ENCODE results near the gene KIF24.
"Not testable (repeated sequence)": the region's sequence is repeated elsewhere in the genome, so short reads cannot be mapped to it uniquely, and the experiment has no call there.

The KIF24 gene

GRCh38 chr9:34363619-34364351, 34.7 kb upstream of the KIF24 start:
- peak in 1 of 2 experiments; percentile 4 for DNase-seq (ENCODE audit: low read depth in 2 of 2)

DNA sequence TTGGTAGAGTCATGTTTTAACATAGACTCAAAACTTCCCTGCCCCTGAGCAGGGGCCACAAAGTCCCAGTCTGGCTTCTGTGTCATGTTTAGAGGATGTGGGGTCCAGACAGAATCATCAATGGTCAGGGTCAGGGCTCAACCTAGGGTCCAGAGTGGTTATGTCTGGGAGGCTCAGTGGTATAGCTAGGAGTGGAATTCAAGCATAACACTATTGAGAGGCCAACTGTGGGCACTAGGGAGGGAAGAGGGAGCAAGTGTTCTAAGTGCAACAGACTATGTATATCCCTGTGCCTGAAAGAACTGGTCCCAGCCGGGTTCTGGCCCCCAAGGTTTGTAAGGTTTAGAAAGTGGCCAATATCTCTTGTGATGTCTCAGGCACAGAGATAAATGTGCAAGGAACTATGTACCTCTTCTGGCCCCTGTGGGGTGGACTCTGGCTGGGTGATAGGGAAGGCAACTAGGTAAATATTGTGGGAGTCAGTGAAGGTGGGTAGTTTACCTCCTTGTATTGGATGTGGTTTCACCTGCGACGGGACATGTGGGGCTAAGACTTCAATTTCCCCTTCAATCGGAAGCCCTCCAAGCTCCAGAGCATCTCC, 33.6 kb upstream of the KIF24 start:
- no peak for DNase-seq (ENCODE audit: low read depth in 2 of 2)

DNA sequence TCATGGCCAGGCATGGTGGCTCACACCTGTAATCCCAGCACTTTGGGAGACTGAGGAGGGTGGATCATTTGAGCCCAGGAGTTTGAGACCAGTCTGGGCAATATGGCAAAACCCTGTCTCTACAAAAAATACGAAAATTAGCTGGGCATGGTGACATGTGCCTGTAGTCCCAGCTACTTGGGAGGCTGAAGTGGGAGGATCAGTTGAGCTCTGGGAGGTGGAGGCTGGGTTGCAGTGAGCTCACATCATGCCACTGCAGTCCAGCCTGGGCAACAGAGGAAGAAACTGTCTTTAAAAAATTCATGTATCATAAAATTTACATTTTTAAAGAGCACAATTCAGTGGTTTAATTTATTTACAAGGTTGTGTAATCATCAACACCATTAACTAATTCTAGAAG, 23.9 kb upstream of the KIF24 start:
- not testable (repeated sequence) for DNase-seq (ENCODE audit: low read depth in 2 of 2)

- DNase-seq (ENCODE audit: low read depth in 2 of 2) = not testable (repeated sequence)
These were observed 23.1 kb upstream of the KIF24 start for GRCh38 chr9:34352122-34352652.

- no peak for DNase-seq (ENCODE audit: low read depth in 2 of 2)
These were observed 20.3 kb upstream of the KIF24 start for GRCh38 chr9:34349324-34349723.

GRCh38 chr9:34347800-34348158, 18.7 kb upstream of the KIF24 start:
- DNase-seq (ENCODE audit: low read depth in 2 of 2) = no peak

DNA sequence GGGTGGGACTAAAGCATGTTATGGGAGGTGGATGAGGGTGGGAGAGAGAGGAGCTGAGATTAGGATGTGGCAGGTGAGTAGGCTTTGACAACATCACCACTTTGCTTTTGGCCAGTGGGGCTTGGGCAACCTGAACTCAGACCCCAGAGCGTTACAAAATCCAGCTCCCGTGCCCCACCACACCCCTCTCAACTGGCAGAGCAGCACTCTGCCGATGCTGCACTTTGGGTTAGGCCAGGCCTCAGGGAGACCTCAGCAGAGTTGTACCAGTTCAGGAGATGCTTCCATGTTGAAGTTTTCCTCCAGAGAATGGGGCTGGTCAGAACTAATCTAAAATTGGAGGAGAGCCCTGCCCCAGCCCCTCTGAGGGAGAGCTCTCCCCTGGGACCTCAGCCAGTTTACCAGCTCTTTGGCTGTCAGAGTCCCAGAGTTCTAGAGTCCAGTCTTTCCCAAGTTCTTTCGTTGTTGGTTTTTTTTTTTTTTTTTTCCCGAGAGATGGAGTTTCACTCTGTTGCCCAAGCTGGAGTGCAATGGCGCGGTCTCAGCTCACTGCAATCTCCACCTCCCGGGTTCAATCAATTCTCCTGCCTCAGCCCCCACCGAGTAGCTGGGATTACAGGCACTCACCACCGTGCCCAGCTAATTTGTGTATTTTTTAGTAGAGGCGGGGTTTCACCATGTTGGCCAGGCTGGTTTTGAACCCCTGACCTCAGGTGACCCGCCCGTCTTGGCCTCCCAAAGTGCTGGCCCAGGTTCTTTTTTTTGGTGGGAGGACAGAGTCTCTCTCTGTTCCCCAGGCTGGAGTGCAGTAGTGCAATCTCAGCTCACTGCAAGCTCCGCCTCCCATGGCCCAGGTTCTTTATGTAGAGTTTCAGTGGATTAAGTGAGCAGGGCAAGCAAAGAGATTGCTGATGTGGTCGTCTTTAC, 18.1 kb upstream of the KIF24 start:
- DNase-seq (ENCODE audit: low read depth in 2 of 2) = no peak

DNA sequence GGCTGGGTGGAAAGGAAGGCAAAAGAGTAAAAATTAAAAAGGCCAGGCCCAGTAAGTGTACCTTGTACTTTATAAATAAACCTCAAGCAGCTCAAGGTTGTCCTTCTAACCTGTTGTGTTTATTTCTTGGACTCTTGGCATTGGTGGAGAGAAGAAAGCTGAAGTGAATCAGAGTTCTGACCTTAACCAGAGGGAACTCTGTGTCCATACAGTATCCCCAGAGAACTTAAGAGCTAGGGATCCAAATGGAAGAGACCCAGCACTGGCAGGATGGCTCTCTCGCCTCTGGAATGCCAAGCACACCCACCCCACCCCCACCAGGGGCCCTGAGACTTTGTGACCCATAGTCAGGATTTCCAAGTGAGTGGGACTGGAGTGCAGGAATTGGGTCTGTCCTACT, 14.5 kb upstream of the KIF24 start:
- no peak for DNase-seq (ENCODE audit: low read depth in 2 of 2)

GRCh38 chr9:34343090-34343489, 14.0 kb upstream of the KIF24 start:
- DNase-seq (ENCODE audit: low read depth in 2 of 2) = no peak

DNA sequence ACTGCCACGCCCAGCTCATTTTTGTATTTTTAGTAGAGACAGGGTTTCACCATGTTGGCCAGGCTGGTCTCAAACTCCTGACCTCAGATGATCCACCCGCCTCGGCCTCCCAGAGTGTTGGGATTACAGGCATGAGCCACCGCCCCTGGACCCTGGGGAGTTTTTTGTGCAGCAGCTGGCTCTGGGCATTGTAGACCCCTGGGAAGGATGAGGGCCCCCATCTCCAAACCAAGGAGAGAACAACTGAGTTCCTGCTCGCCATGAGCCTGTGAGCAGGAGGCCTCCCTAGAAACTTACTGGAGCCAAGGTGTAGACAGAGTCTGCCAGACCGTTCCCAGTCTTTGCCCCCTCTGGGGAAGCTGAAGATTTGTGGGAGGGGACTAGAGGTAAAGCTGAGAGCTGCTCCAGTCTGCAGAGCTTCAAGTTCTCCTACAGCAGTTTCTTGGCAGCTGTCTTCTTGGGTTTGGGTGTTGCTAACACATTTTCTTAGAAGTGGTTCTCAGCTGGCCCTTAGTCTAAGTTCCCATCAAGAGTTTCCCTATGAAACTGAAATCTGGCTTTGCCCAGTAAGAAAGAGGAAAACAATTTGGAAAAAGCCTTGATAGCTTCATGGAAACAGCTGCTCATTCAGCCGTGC, 12.7 kb upstream of the KIF24 start:
- DNase-seq (ENCODE audit: low read depth in 2 of 2) = no peak

DNA sequence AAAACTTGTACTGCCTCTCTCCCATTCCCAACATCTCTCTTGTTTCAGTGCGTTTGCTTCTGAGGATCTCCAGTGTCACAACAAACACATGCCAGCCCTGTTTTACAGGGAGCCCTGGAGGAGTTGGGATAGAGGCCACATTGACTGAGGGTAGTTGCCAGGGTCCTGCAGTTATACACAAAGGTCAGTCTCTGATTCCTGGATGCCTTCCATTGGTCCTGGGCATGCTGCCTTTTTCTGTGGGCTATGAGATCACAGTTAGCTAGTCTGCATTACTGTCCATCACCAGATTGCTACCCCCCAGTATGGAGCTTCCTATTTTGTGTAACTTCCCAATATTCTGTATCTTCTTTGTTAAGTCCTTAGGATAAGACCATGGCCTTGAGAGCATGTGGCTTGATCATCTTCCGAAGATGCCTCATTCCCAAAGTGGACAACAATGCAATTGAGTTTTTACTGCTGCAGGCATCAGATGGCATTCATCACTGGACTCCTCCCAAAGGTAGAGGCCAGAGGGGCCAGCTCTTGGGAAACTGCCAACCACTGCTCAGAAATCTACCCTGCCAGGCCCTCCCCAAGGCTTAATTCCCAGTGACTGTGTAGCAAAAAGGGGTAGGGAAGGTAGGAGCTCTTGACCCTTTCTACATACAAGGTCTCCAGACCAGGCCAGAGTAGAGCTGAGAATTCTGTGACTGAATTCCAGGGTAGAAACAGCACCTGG, 9.8 kb upstream of the KIF24 start:
- DNase-seq (ENCODE audit: low read depth in 2 of 2) = no peak

GRCh38 chr9:34338079-34338478, 9.0 kb upstream of the KIF24 start:
- DNase-seq (ENCODE audit: low read depth in 2 of 2) = not testable (repeated sequence)

DNA sequence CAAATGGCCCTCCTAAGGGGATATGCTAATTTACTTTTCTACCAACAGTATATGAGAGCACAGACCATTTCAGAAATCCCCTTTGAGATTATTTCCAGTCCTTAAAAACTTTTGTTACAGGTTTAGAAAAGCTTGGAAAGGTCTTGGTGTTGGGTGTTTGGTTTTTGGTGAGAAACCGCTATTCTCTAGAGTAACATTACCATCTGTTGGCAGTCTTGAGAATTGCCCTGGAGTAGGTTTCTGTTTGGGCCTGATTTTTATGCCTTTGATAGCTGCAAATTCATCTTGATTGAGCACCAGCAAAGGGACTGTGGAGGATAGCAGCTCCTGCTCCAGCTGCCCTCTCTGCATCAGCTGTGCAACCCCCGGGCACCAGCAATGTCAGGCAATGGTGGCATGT, 8.3 kb upstream of the KIF24 start:
- DNase-seq (ENCODE audit: low read depth in 2 of 2) = no peak

GRCh38 chr9:34335376-34335775, 6.3 kb upstream of the KIF24 start:
- DNase-seq (ENCODE audit: low read depth in 2 of 2) = no peak

DNA sequence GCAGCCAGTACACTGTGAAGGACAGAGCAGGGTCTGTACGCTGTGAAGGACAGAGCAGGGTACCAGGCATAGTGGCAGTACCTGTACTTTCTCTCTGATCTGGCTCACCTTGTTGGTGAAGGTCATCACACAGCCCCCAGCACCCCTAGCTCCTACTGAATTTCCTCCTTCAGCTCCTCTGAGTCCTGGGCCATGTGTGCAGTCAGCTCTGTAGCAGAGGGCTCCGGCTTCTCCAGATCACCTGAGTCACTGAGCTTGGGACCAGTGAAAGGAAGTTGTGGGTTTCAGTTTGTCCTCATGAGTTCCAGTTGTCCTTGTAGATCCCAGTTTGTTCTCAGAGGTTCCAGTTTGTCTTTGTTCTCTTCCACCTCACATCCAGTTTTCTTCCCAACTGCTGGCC, 5.8 kb upstream of the KIF24 start:
- no peak for DNase-seq (ENCODE audit: low read depth in 2 of 2)

DNA sequence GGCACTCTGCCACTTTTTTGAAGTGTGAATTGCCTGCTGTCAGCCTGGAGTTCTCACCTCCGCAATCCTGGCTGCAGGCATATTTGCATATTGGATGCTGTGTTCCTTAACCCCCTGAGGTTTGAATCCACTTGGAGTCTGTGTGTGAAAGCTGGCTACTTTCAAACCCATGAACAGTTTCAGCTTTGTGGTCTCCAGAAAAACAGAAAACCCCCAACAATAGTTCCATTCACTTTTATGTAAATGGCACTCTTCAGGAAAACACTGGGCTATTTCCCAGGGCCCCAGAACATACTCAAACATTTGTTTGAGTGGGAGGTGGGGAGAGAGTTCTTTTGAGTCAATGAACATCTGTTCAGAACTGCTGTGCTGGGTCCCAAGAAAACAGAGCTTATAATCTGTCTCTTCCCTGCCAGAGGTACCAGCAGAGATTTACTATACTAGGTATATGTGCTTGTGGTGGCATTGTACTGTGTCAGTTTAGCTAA, 5.3 kb upstream of the KIF24 start:
- no peak for DNase-seq (ENCODE audit: low read depth in 2 of 2)

DNA sequence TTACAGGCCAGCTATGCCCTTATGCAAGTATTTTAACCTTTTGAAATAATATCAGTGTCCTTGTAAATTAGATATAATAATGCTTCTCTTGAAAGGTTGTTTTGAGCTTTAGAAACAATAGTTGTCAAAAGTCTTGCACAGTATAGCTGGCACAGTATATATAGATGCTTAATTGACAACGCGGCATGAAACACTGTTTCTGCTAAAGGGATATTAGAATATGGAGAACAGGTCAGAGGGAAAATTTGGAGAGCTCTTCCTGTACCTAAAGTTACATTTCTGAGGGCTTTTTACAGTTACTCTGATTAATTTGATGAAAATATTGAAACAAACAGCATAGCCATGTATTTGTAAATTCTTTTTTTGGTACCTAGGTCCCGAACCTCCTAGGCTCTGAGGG, 4.8 kb upstream of the KIF24 start:
- no peak for DNase-seq (ENCODE audit: low read depth in 2 of 2)

- DNase-seq (ENCODE audit: low read depth in 2 of 2) = no peak
These were observed 3.3 kb upstream of the KIF24 start for GRCh38 chr9:34332076-34332964.

DNA sequence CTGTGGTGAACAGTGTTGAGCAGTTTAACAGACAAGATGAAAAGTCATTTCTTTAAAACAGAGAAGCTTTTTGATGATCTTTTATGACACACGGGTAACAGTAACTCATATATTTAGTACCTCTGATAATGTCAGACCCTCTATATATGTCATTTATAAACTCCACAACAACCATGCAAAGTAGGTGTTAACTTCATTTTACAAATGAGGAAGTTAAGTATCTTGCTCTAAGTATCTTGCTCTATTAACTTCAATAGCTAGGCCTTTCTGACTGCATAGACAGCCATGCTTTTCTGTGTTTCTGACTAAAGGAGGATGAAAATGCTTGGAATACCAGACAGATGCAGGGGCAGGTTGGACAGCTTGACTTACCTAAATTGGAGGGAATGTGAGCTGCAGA, 2.1 kb upstream of the KIF24 start:
- DNase-seq (ENCODE audit: low read depth in 2 of 2) = no peak

- no peak for DNase-seq (ENCODE audit: low read depth in 2 of 2)
These were observed 525 bp downstream of the KIF24 start for GRCh38 chr9:34328500-34328986.

Measured in fibroblast of skin of left biceps (primary cell).